ENCODE measurements around the gene CTNNBIP1. TPM values are rescaled to one million over a fixed set of nuclear protein-coding genes. Genes with fewer than 3 reads are reported as not detected.

Gene CTNNBIP1
- total and polyA plus RNA-seq, 12 donors, result 26.5 to 69.4 (median 37.3) TPM

GRCh38 chr1:9883585-9884449 lies 26.3 kb downstream of the CTNNBIP1 start:
- intact Hi-C loops (cut with DNase I), result no loop called here
- Histone ChIP-seq H3K4me1 (peaks cover 8 to 69% (median 37%) of the 10 kb centered on the region in 9 donors), H3K36me3 (peaks cover 0 to 21% (median 0%) of the 10 kb centered on the region in 9 donors), H3K9me3 (no peaks in the 10 kb centered on the region), H3K27ac (peak overlapping the region in 9 of 10 donors; percentile 47 to 89 (median 66)), H3K4me3 (no peak overlapping the region), H3K27me3 (no peaks in the 10 kb centered on the region)
- ATAC-seq (peak in 7 of 8 donors; percentile 18 to 75 (median 50)), DNase-seq (no peak)
- 69 to 79% methylated on average over 11 of the region's 11 CpGs for WGBS, 2 donors
- TF ChIP-seq, protein P1, sequence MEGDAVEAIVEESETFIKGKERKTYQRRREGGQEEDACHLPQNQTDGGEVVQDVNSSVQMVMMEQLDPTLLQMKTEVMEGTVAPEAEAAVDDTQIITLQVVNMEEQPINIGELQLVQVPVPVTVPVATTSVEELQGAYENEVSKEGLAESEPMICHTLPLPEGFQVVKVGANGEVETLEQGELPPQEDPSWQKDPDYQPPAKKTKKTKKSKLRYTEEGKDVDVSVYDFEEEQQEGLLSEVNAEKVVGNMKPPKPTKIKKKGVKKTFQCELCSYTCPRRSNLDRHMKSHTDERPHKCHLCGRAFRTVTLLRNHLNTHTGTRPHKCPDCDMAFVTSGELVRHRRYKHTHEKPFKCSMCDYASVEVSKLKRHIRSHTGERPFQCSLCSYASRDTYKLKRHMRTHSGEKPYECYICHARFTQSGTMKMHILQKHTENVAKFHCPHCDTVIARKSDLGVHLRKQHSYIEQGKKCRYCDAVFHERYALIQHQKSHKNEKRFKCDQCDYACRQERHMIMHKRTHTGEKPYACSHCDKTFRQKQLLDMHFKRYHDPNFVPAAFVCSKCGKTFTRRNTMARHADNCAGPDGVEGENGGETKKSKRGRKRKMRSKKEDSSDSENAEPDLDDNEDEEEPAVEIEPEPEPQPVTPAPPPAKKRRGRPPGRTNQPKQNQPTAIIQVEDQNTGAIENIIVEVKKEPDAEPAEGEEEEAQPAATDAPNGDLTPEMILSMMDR (IDR thresholded peaks at IDR 0.05), result no peak

DNA sequence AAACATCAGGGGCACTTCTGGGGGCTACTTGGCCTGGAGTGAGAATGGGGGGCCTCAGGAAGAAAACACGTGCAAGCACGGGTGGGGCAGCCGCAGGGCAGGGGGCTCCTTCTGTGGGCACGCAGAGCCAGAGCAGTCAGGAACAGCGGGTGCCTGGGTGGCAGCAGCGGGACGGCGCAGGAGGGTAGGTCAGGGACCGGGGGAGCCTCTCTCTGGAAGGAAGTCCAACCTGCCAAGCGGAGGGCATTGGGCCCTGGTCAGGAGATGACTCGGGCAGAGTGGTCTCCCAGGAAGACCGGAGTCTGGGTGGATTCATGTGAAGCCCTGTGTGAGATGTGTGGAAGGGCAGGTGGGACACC lies 27.1 kb downstream of the CTNNBIP1 start:
- ATAC-seq (no peak), DNase-seq (no peak)
- Histone ChIP-seq H3K4me1 (peaks cover 7 to 67% (median 37%) of the 10 kb centered on the region in 9 donors), H3K27me3 (no peaks in the 10 kb centered on the region), H3K4me3 (no peak overlapping the region), H3K36me3 (peaks cover 0 to 24% (median 0%) of the 10 kb centered on the region in 9 donors), H3K9me3 (no peaks in the 10 kb centered on the region), H3K27ac (peak overlapping the region in 7 of 10 donors; percentile 7 to 89 (median 64))
- intact Hi-C loops (cut with DNase I), result no loop called here
- WGBS, 2 donors, result 83 to 88% methylated on average over 12 of the region's 12 CpGs
- TF ChIP-seq, protein P1 (IDR thresholded peaks at IDR 0.05), result no peak

GRCh38 chr1:9882296-9882944 lies 27.6 kb downstream of the CTNNBIP1 start:
- intact Hi-C loops (cut with DNase I), result no loop called here
- H3K36me3 ChIP-seq, result peaks cover 0 to 25% (median 0%) of the 10 kb centered on the region in 9 donors
- H3K9me3 ChIP-seq, result no peaks in the 10 kb centered on the region
- 73 to 82% methylated on average over 12 of the region's 12 CpGs for WGBS, 2 donors
- no peak for DNase-seq
- H3K27me3 ChIP-seq, result no peaks in the 10 kb centered on the region
- H3K27ac ChIP-seq, result peak overlapping the region in 7 of 10 donors; percentile 7 to 89 (median 64)
- H3K4me1 ChIP-seq, result peaks cover 7 to 67% (median 42%) of the 10 kb centered on the region in 9 donors
- TF ChIP-seq, protein P1 (IDR thresholded peaks at IDR 0.05), result no peak
- ATAC-seq, result peak in 1 of 8 donors; percentile 17
- no peak overlapping the region for H3K4me3 ChIP-seq

DNA sequence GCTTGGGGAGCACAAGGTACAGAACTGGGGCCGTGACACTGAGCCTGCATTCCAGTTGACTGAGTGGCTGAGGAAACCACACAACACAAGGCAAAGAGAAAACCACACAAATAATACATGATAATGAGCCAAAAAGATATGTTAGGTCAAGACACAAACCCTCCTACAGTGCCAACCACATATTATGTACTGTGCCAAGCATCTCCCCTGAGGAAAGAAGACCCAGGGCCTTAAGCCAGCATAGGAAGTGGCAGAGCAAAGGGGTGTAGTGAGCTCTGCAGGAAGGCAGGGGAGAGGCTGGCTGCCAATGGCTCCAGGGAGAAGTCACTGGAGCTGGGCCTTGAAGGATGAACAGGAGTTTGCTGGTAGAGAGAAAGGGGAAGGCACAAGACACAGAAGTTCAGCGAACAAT lies 28.2 kb downstream of the CTNNBIP1 start:
- 86 to 93% methylated on average over 2 of the region's 2 CpGs for WGBS, 2 donors
- intact Hi-C loops (cut with DNase I), result no loop called here
- H3K4me1 ChIP-seq, result peaks cover 7 to 69% (median 46%) of the 10 kb centered on the region in 9 donors

More for the DNA sequence above, 28.2 kb downstream of the CTNNBIP1 start:
- H3K9me3 ChIP-seq, result no peaks in the 10 kb centered on the region
- H3K36me3 ChIP-seq, result peaks cover 0 to 21% (median 0%) of the 10 kb centered on the region in 9 donors
- TF ChIP-seq, protein P1 (IDR thresholded peaks at IDR 0.05), result no peak
- DNase-seq (no peak), ATAC-seq (no peak)
- no peak overlapping the region for H3K4me3 ChIP-seq
- H3K27ac ChIP-seq, result peak overlapping the region in 5 of 10 donors; percentile 32 to 89 (median 64)
- no peaks in the 10 kb centered on the region for H3K27me3 ChIP-seq
